Cardiac ventricle fibroblast (primary cell): ENCODE data around the gene SCGN. TPM values are rescaled to one million over a fixed set of nuclear protein-coding genes. Genes with fewer than 3 reads are reported as not detected.

Source experiments
- total RNA-seq: library from RNA; depleted of rRNA; stranded (reverse); fragments of >200 nt; gene quantifications from 2 replicates; pipeline ENCODE4 v1.2.3, GENCODE V29; 2015

The SCGN gene, protein sequence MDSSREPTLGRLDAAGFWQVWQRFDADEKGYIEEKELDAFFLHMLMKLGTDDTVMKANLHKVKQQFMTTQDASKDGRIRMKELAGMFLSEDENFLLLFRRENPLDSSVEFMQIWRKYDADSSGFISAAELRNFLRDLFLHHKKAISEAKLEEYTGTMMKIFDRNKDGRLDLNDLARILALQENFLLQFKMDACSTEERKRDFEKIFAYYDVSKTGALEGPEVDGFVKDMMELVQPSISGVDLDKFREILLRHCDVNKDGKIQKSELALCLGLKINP
- 1.1 and 1.3 TPM in 2 replicates for total RNA-seq

DNA sequence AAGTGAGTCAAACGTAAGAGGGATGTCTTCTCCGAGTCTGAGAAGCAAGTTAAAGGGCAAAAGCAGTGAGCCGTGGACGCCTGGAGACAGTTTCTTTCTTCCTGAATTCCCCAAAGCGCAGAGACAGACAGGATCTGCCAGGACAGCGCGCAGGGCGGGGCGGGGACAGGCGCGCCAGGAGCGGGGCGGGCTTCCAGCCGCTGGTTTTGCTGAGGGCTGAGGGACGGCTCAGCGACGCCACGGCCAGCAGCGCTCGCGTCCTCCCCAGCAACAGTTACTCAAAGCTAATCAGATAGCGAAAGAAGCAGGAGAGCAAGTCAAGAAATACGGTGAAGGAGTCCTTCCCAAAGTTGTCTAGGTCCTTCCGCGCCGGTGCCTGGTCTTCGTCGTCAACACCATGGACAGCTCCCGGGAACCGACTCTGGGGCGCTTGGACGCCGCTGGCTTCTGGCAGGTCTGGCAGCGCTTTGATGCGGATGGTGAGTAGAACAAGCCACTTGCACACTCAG, at the start of gene SCGN:
Gene SCGN (plus strand): TSS at position 209 of the 509 bp plus-strand sequence. CDS start 189 bp downstream, at position 398.

Other genes starting within 250 kb of the SCGN start
- not detected in 2 replicates for gene SLC17A4, start 102.5 kb downstream of the SCGN start, total RNA-seq
- gene SLC17A1, start 179.8 kb downstream of the SCGN start, total RNA-seq, result not detected in 2 replicates
- not detected in 2 replicates for gene SLC17A3, start 222.0 kb downstream of the SCGN start, total RNA-seq